NK-92 (cell line): ENCODE results near the gene MAX.

Source experiments
- DNase-seq: peaks from one replicate; lab custom pipeline; 2025; ENCODE audit not compliant: unreplicated experiment; lab: John Stamatoyannopoulos, UW

The MAX gene

GRCh38 chr14:65074449-65075150 is 27.7 kb downstream of the MAX start:
- no peak for DNase-seq

- DNase-seq = no peak
Observed at GRCh38 chr14:65073605-65074201, 28.6 kb downstream of the MAX start.

GRCh38 chr14:65072937-65073336 is 29.4 kb downstream of the MAX start:
- no peak for DNase-seq

- DNase-seq = no peak
Observed at GRCh38 chr14:65072256-65072655, 30.1 kb downstream of the MAX start.

GRCh38 chr14:65071544-65071943 is 30.8 kb downstream of the MAX start:
- no peak for DNase-seq

GRCh38 chr14:65070471-65070976 is 31.8 kb downstream of the MAX start:
- no peak for DNase-seq

GRCh38 chr14:65069874-65070413 is 32.4 kb downstream of the MAX start:
- DNase-seq = no peak

- no peak for DNase-seq
Observed at GRCh38 chr14:65065719-65066118, 36.6 kb downstream of the MAX start.

- DNase-seq = no peak
Observed at GRCh38 chr14:65062096-65063075, 39.9 kb downstream of the MAX start.

- no peak for DNase-seq
Observed at GRCh38 chr14:65057695-65058094, 44.6 kb downstream of the MAX start.

- DNase-seq = no peak
Observed at GRCh38 chr14:65054471-65055085, 47.7 kb downstream of the MAX start.

GRCh38 chr14:65053466-65053865 is 48.9 kb downstream of the MAX start:
- no peak for DNase-seq

GRCh38 chr14:65052832-65053231 is 49.5 kb downstream of the MAX start:
- no peak for DNase-seq

GRCh38 chr14:65045709-65046108 is 56.6 kb downstream of the MAX start:
- no peak for DNase-seq

- DNase-seq = no peak
Observed at GRCh38 chr14:65045006-65045405, 57.3 kb downstream of the MAX start.

- DNase-seq = no peak
Observed at GRCh38 chr14:65044596-65044959, 57.7 kb downstream of the MAX start.

GRCh38 chr14:65043893-65044595 is 58.3 kb downstream of the MAX start:
- DNase-seq = no peak

- DNase-seq = no peak
Observed at GRCh38 chr14:65042731-65043372, 59.5 kb downstream of the MAX start.

- DNase-seq = no peak
Observed at GRCh38 chr14:65042296-65042695, 60.0 kb downstream of the MAX start.

- DNase-seq = no peak
Observed at GRCh38 chr14:65041434-65041915, 60.8 kb downstream of the MAX start.
